CD14-positive monocyte (primary cell): ENCODE data around the gene JMJD1C. TPM values are rescaled to one million over a fixed set of nuclear protein-coding genes. Genes with fewer than 3 reads are reported as not detected.
"Not testable (repeated sequence)": the region's sequence is repeated elsewhere in the genome, so short reads cannot be mapped to it uniquely, and the experiment has no call there.

Experiments used
- DNase-seq, 3 donors: peaks; one replicate each; pipeline ENCODE4 v3.0.0-alpha.2; 2011 to 2022
- H2AFZ ChIP-seq: 2 replicates; pipeline ENCODE4 v1.6.0; 2012; ENCODE audit warnings: mild to moderate bottlenecking, low read depth, low read length, inconsistent platforms; ENCODE audit not compliant: insufficient read depth, poor library complexity, severe bottlenecking
- H3K27ac ChIP-seq, 2 donors: 1 replicate in 1 of 2; 2 replicates in 1 of 2; pipeline ENCODE4 v1.5.1; 2012 to 2013; ENCODE audit warnings: low read length in 2 of 2, control low read depth in 1 of 2, inconsistent platforms in 1 of 2, low read depth in 1 of 2, mild to moderate bottlenecking in 1 of 2
- H3K27me3 ChIP-seq, 2 donors: one replicate each; pipeline versions ENCODE4 v1.6.0 to v1.6.1; 2011 to 2013; ENCODE audit warnings: low read length in 2 of 2; ENCODE audit not compliant: control insufficient read depth in 2 of 2, insufficient read depth in 2 of 2
- H3K36me3 ChIP-seq, 2 donors: replicated peaks in 1 of 2; 1 replicate in 1 of 2; 2 replicates in 1 of 2; pipeline versions ENCODE4 v1.5.1 to v1.6.1; 2012 to 2013; ENCODE audit warnings: low read length in 2 of 2, control low read depth in 1 of 2, inconsistent platforms in 1 of 2, mild to moderate bottlenecking in 1 of 2; ENCODE audit not compliant: insufficient read depth in 2 of 2, control insufficient read depth in 1 of 2
- H3K4me1 ChIP-seq, 2 donors: 1 replicate in 1 of 2; 2 replicates in 1 of 2; pipeline versions ENCODE4 v1.5.1 to v1.6.1; 2012 to 2013; ENCODE audit warnings: low read length in 2 of 2, control low read depth in 1 of 2, inconsistent platforms in 1 of 2, mild to moderate bottlenecking in 1 of 2, moderate library complexity in 1 of 2; ENCODE audit not compliant: insufficient read depth in 2 of 2, control insufficient read depth in 1 of 2
- H3K4me2 ChIP-seq: replicated peaks from 2 replicates; pipeline ENCODE3; 2012; ENCODE audit warnings: low read length, moderate library complexity, mild to moderate bottlenecking; ENCODE audit not compliant: poor library complexity, severe bottlenecking; ENCODE audit errors: extremely low read depth
- H3K4me3 ChIP-seq, 3 experiments: fragments of 200-600 bp in 1 of 3; sonication (generic) in 1 of 3; replicated peaks in 1 of 3; 1 replicate in 2 of 3; 2 replicates in 1 of 3; pipeline ENCODE4 v1.5.1; 2011 to 2013; ENCODE audit warnings: low read length in 3 of 3, mild to moderate bottlenecking in 3 of 3, control low read depth in 2 of 3, low read depth in 2 of 3, inconsistent platforms in 1 of 3, moderate library complexity in 1 of 3
- H3K79me2 ChIP-seq: 2 replicates; pipeline ENCODE4 v1.6.0; 2012; ENCODE audit warnings: mild to moderate bottlenecking, control low read depth, inconsistent platforms, low read length, moderate library complexity; ENCODE audit not compliant: insufficient read depth
- H3K9ac ChIP-seq: 2 replicates; pipeline ENCODE4 v1.6.0; 2017; ENCODE audit warnings: low read length, mild to moderate bottlenecking; ENCODE audit not compliant: insufficient read depth, poor library complexity, severe bottlenecking
- H3K9me3 ChIP-seq, 2 donors: replicated peaks in 1 of 2; 1 replicate in 1 of 2; 2 replicates in 1 of 2; pipeline versions ENCODE4 v1.5.1 to v1.6.1; 2012 to 2013; ENCODE audit warnings: low read length in 2 of 2, control low read depth in 1 of 2; ENCODE audit not compliant: control insufficient read depth in 1 of 2, insufficient read depth in 1 of 2
- H4K20me1 ChIP-seq: 2 replicates; pipeline ENCODE4 v1.6.0; 2012; ENCODE audit warnings: mild to moderate bottlenecking, low read length, control low read depth, moderate library complexity; ENCODE audit not compliant: insufficient read depth
- H3K27ac Mint-ChIP-seq, 7 donors: one replicate each; pipeline ENCODE4 v1.8.0; 2020; ENCODE audit warnings: mild to moderate bottlenecking in 7 of 7, mixed read lengths in 7 of 7, moderate library complexity in 6 of 7, inconsistent platforms in 2 of 7
- H3K27me3 Mint-ChIP-seq, 3 donors: one replicate each; pipeline ENCODE4 v1.8.0; 2021 to 2022; ENCODE audit warnings: low read depth in 3 of 3, mild to moderate bottlenecking in 3 of 3, mixed read lengths in 3 of 3, moderate library complexity in 3 of 3, inconsistent platforms in 1 of 3
- H3K36me3 Mint-ChIP-seq, 2 donors: one replicate each; pipeline ENCODE4 v1.8.0; 2020; ENCODE audit warnings: mixed read lengths in 2 of 2, inconsistent platforms in 1 of 2, mild to moderate bottlenecking in 1 of 2
- H3K4me1 Mint-ChIP-seq: one replicate; pipeline ENCODE4 v1.8.0; 2020; ENCODE audit warnings: mild to moderate bottlenecking, mixed read lengths
- H3K4me3 Mint-ChIP-seq, 2 donors: one replicate each; pipeline ENCODE4 v1.8.0; 2020; ENCODE audit warnings: mild to moderate bottlenecking in 2 of 2, mixed read lengths in 2 of 2, moderate library complexity in 1 of 2
- H3K9me3 Mint-ChIP-seq, 7 donors: one replicate each; pipeline ENCODE4 v1.8.0; 2020 to 2022; ENCODE audit warnings: mixed read lengths in 7 of 7, mild to moderate bottlenecking in 6 of 7, moderate library complexity in 6 of 7, inconsistent platforms in 2 of 7
- CTCF ChIP-seq: fragments of 200-600 bp; IDR thresholded peaks from one replicate; pipeline ENCODE4 v1.8.0; 2022; ENCODE audit warnings: antibody characterized with exemption, mild to moderate bottlenecking
- WGBS: methylation state at CpG from one replicate; pipeline ENCODE4 v1.1.5; 2013; ENCODE audit warnings: missing lambda C conversion rate; ENCODE audit not compliant: insufficient coverage; 5-methylcytosine and 5-hydroxymethylcytosine counted together
- intact Hi-C, 2 donors: fragments of 100-400 bp; cut with micrococcal nuclease; formaldehyde crosslinking; loops; one replicate each; pipeline versions ENCODE4 v1.15.0 to v1.15.1; 2023
- polyA plus RNA-seq, 3 donors: library from polyadenylated mRNA; depleted of rRNA in 1 of 3; unstranded in 2 of 3; stranded (reverse) in 1 of 3; fragments of 300-500 nt in 2 of 3; fragments of >200 nt in 1 of 3; fragmentation: Illumina TruSeq in 2 of 3; gene quantifications; 1 replicate in 2 of 3; 2 replicates in 1 of 3; pipeline ENCODE4 v1.2.3, GENCODE V29; 2012 to 2021

Gene JMJD1C
- polyA plus RNA-seq, 3 donors, result 27.8 to 84.8 (median 46.5) TPM

GRCh38 chr10:63501954-63502353 is 36.2 kb upstream of the JMJD1C start:
- WGBS, result no CpG with 5 or more reads among the region's 1 CpG
- Mint-ChIP-seq H3K9me3 (peaks cover 0 to 2% (median 0%) of the 10 kb centered on the region in 7 donors), H3K36me3 (peaks cover 5 to 6% of the 10 kb centered on the region in 2 donors), H3K4me3 (no peak overlapping the region), H3K27ac (no peak overlapping the region), H3K27me3 (peaks cover 0 to 3% (median 0%) of the 10 kb centered on the region in 3 donors), H3K4me1 (peaks cover 39% of the 10 kb centered on the region)
- H3K4me3 ChIP-seq, result no peak overlapping the region
- no peak for DNase-seq
- no peak for TF ChIP-seq CTCF
- no peak overlapping the region for H3K4me2 ChIP-seq
- peaks cover 18 to 24% of the 10 kb centered on the region in 2 donors for H3K4me1 ChIP-seq
- no peak overlapping the region for H3K27ac ChIP-seq
- no peak overlapping the region for H3K9ac ChIP-seq
- no peaks in the 10 kb centered on the region for H3K27me3 ChIP-seq
- peaks cover 0 to 3% of the 10 kb centered on the region in 2 donors for H3K36me3 ChIP-seq
- H3K9me3 ChIP-seq, result no peaks in the 10 kb centered on the region
- no peak overlapping the region for H2AFZ ChIP-seq
- H3K79me2 ChIP-seq, result peaks cover 94% of the 10 kb centered on the region
- intact Hi-C loops, result no loop called here
- peaks cover 51% of the 10 kb centered on the region for H4K20me1 ChIP-seq

GRCh38 chr10:63500551-63500950 is 34.8 kb upstream of the JMJD1C start:
- H3K4me2 ChIP-seq, H3K27me3 ChIP-seq, intact Hi-C loops, H3K27me3 Mint-ChIP-seq, H3K9me3 Mint-ChIP-seq, H3K36me3 Mint-ChIP-seq, H3K4me3 Mint-ChIP-seq, H3K27ac ChIP-seq, H3K9ac ChIP-seq, H3K36me3 ChIP-seq, H2AFZ ChIP-seq, DNase-seq, H3K9me3 ChIP-seq, H3K4me3 ChIP-seq, H3K27ac Mint-ChIP-seq: not testable (repeated sequence)
- H3K4me1 ChIP-seq, result peaks cover 11 to 16% of the 10 kb centered on the region in 2 donors
- H3K79me2 ChIP-seq, result peaks cover 97% of the 10 kb centered on the region
- peaks cover 34% of the 10 kb centered on the region for H3K4me1 Mint-ChIP-seq
- WGBS, result 88% methylated on average over 5 of the region's 5 CpGs
- H4K20me1 ChIP-seq, result peaks cover 47% of the 10 kb centered on the region
